ENCODE measurements around the gene EPS15. TPM values are rescaled to one million over a fixed set of nuclear protein-coding genes. Genes with fewer than 3 reads are reported as not detected.
"Not testable (repeated sequence)": the region's sequence is repeated elsewhere in the genome, so short reads cannot be mapped to it uniquely, and the experiment has no call there.

The EPS15 gene
- total and polyA plus RNA-seq, 4 donors: 79.9 to 179 (median 102) TPM

DNA sequence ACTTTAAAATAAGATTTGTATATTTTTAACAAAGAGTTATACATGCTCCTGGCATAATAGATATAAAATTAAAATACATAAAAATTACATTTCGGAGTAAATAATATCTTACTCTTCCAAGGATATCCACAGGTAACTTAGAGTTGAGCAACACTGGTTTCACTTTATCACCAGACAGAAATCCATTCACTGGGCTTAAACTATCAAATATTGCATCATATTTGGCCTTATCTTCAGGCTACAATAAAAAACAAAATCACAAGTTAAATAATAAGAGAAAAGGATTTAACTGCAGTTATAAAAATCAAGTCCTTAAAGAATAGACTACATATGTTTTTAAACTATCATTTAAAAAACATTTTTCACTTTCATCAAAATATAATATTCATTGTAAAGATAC, 55.5 kb downstream of the EPS15 start:
- H3K9me3 ChIP-seq (ENCODE audit: control insufficient read depth, insufficient read depth, low read length): no peaks in the 10 kb centered on the region
- no peak overlapping the region for H3K27ac ChIP-seq (ENCODE audit: low read depth, low read length)
- no peak overlapping the region for H3K4me3 ChIP-seq (ENCODE audit: low read depth, low read length)
- no CpG with 5 or more reads among the region's 1 CpG for WGBS (ENCODE audit: insufficient coverage)
- H3K4me1 ChIP-seq (ENCODE audit: control insufficient read depth, insufficient read depth, low read length): no peaks in the 10 kb centered on the region
- DNase-seq (ENCODE audit: low read depth in 4 of 6, low spot score in 6 of 6): no peak
- no peaks in the 10 kb centered on the region for H3K27me3 ChIP-seq (ENCODE audit: control insufficient read depth, insufficient read depth, low read length)
- no peaks in the 10 kb centered on the region for H3K36me3 ChIP-seq (ENCODE audit: control insufficient read depth, insufficient read depth, low read length)

DNA sequence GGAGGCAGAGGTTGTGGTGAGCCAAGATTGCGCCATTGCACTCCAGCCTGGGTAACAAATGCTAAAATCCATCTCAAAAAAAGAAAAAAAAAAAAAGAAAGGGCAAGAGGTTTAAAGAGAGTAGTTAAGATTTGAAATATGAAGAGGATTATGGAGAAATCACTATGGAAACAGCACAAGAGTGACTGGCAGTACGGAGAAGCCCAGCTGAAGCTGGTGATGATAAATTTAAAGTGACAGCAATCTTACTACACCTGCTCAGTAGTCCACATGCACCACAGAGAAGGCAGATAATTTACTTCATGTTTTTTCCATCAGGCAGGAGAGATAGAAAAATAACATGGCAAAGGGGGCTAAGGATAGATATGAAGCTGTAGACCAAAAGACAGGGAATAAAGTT, 56.8 kb downstream of the EPS15 start:
- not testable (repeated sequence) for H3K36me3 ChIP-seq (ENCODE audit: control insufficient read depth, insufficient read depth, low read length); H3K4me1 ChIP-seq (ENCODE audit: control insufficient read depth, insufficient read depth, low read length); H3K9me3 ChIP-seq (ENCODE audit: control insufficient read depth, insufficient read depth, low read length); H3K27me3 ChIP-seq (ENCODE audit: control insufficient read depth, insufficient read depth, low read length); H3K4me3 ChIP-seq (ENCODE audit: low read depth, low read length); H3K27ac ChIP-seq (ENCODE audit: low read depth, low read length)
- peak in 1 of 6 donors; percentile 3 for DNase-seq (ENCODE audit: low read depth in 4 of 6, low spot score in 6 of 6)
- no CpG with 5 or more reads among the region's 2 CpGs for WGBS (ENCODE audit: insufficient coverage)

DNA sequence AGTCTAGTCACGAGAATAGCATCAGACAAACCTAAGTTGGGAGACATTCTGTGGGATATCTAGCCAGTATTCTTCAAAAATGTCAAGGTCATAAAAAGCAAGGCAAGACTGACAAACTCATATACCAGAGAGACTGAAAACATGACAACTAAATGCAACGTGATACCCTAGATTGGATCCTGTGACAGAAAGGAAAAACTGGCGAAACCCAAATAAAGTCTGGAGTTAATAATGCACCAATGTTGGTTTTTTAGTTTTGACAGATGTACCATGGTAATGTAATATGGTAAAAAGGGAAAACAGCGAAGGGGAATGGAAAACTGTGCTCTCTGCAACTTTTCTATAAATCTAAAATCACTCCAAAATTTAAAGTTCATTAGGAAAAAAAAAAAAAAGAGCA, 64.5 kb downstream of the EPS15 start:
- no peaks in the 10 kb centered on the region for H3K36me3 ChIP-seq (ENCODE audit: control insufficient read depth, insufficient read depth, low read length)
- no peak for DNase-seq (ENCODE audit: low read depth in 4 of 6, low spot score in 6 of 6)
- no peak overlapping the region for H3K4me3 ChIP-seq (ENCODE audit: low read depth, low read length)
- H3K9me3 ChIP-seq (ENCODE audit: control insufficient read depth, insufficient read depth, low read length): no peaks in the 10 kb centered on the region
- WGBS (ENCODE audit: insufficient coverage): 80% methylated on average over 1 of the region's 4 CpGs
- H3K27ac ChIP-seq (ENCODE audit: low read depth, low read length): no peak overlapping the region
- H3K27me3 ChIP-seq (ENCODE audit: control insufficient read depth, insufficient read depth, low read length): no peaks in the 10 kb centered on the region
- no peaks in the 10 kb centered on the region for H3K4me1 ChIP-seq (ENCODE audit: control insufficient read depth, insufficient read depth, low read length)

DNA sequence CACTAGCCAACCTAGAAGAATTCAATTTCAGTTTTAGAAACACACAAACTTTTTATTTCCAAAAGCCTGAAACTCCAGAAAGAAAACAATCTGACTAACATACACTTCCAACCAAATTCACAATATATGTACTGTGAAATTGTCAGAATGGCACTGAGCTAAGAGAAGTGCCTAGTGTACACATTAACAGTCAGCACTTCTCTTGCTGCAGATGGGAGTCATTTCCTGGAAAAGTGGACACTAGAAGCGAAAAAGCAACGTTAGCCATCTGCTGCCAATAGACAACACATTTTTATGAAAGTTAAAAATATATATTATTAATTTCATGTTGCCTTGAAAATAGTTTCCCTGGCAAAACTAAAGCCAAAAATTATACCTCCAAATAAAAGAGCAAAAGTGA, 66.1 kb downstream of the EPS15 start:
- Histone ChIP-seq H3K36me3 (ENCODE audit: control insufficient read depth, insufficient read depth, low read length) (no peaks in the 10 kb centered on the region), H3K27ac (ENCODE audit: low read depth, low read length) (no peak overlapping the region), H3K4me1 (ENCODE audit: control insufficient read depth, insufficient read depth, low read length) (no peaks in the 10 kb centered on the region), H3K4me3 (ENCODE audit: low read depth, low read length) (no peak overlapping the region), H3K27me3 (ENCODE audit: control insufficient read depth, insufficient read depth, low read length) (no peaks in the 10 kb centered on the region), H3K9me3 (ENCODE audit: control insufficient read depth, insufficient read depth, low read length) (no peaks in the 10 kb centered on the region)
- WGBS (ENCODE audit: insufficient coverage): no CpG with 5 or more reads among the region's 2 CpGs
- peak in 2 of 6 donors; percentile 11 to 20 for DNase-seq (ENCODE audit: low read depth in 4 of 6, low spot score in 6 of 6)

DNA sequence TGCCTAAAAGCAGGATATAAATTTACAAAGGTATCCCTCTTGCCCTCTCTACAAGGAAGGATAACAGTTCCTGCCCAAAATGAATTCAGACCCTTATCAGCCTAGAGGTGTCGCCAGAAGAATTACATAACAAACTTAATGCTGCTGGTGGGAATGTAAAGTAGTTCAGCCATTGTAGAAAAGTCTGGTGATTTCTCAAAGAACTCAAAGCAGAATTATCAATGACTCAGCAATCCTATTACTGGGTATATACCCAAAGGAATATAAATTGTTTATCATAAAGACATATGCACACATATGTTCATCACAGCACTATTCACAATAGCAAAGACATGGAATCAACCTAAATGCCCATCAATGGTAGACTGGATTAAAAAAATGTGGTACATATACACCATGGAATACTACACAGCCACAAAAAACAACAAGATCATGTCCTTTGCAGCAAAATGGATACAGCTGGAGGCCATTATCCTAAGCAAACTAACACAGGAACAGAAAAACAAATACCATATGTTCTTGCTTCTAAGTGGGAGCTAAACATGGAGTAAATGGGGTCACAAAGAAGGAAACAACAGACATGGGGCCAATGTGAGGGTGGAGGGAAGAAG, 70.1 kb downstream of the EPS15 start:
- not testable (repeated sequence) for H3K4me1 ChIP-seq (ENCODE audit: control insufficient read depth, insufficient read depth, low read length); H3K36me3 ChIP-seq (ENCODE audit: control insufficient read depth, insufficient read depth, low read length); H3K27ac ChIP-seq (ENCODE audit: low read depth, low read length); H3K4me3 ChIP-seq (ENCODE audit: low read depth, low read length); H3K9me3 ChIP-seq (ENCODE audit: control insufficient read depth, insufficient read depth, low read length); DNase-seq (ENCODE audit: low read depth in 4 of 6, low spot score in 6 of 6); H3K27me3 ChIP-seq (ENCODE audit: control insufficient read depth, insufficient read depth, low read length)
- WGBS (ENCODE audit: insufficient coverage): no CpG with 5 or more reads among the region's 1 CpG

DNA sequence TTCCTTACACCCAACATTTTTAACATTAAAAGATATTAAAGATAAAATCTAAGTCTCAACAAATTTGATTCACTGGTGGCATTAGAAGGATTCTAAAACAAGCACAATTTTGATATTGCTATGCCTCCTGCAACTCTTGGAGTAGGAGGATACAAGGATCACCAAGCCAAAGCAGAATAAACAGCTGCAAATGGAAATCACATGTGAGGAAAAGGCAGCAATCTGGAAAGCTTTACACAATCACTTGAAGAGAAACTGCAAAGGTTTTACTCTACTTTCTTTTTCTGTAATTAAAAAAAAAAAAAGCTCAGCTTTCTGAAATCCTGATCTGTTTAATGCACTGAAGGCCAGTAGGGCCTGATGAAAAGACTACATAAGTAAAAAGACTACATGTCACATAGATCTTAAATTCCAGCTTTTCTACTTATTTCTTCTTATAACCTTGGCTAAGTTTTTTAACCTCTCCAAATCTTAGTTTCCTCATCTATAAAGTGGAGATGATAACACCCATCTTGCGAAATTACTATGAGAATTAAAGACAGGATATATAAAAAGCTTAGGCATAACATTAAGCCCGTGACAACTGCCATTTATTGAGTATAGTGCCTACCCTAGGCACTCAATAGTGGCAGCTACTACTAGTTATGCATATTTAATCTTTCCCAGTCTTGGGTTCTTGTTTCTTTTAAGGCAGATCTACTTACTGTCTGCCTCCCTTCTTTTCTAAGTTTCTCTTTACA, 73.5 kb downstream of the EPS15 start:
- WGBS (ENCODE audit: insufficient coverage): no CpG with 5 or more reads among the region's 2 CpGs
- H3K36me3 ChIP-seq (ENCODE audit: control insufficient read depth, insufficient read depth, low read length): no peaks in the 10 kb centered on the region
- DNase-seq (ENCODE audit: low read depth in 4 of 6, low spot score in 6 of 6): no peak
- no peaks in the 10 kb centered on the region for H3K9me3 ChIP-seq (ENCODE audit: control insufficient read depth, insufficient read depth, low read length)
- H3K27me3 ChIP-seq (ENCODE audit: control insufficient read depth, insufficient read depth, low read length): no peaks in the 10 kb centered on the region
- H3K4me1 ChIP-seq (ENCODE audit: control insufficient read depth, insufficient read depth, low read length): no peaks in the 10 kb centered on the region
- no peak overlapping the region for H3K27ac ChIP-seq (ENCODE audit: low read depth, low read length)
- H3K4me3 ChIP-seq (ENCODE audit: low read depth, low read length): no peak overlapping the region

DNA sequence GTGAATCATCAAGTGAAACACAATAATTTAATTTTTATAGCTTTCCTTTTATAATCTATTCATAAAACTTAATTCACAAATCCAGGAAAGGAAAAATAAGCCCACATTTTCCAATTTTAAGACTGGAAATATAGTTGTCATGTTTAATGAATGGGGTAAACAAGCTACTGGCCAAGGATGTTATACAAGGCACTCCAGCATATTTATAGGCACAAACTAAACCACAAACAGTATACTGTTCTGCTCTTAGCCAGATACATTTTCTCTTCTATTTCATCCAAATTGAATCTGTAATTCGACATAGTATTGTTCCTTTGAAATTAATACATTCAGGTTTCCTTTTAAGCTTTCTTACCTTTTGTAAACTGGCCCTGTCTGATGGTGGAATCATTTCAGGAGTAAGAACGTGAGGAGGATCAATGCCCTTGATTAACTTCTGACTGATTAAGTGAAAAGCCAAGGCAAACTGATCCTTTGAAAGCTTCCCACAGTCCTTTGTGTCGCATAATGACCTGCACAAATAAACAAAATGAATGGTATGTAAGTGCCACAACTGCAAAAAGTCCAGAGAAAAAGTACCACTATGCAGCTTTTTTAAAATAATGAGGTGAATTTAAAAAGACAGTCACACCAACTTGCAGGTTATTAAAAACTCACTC, 74.4 kb downstream of the EPS15 start:
- Histone ChIP-seq H3K27me3 (ENCODE audit: control insufficient read depth, insufficient read depth, low read length) (no peaks in the 10 kb centered on the region), H3K36me3 (ENCODE audit: control insufficient read depth, insufficient read depth, low read length) (no peaks in the 10 kb centered on the region)
- 50% methylated on average over 1 of the region's 3 CpGs for WGBS (ENCODE audit: insufficient coverage)

DNA sequence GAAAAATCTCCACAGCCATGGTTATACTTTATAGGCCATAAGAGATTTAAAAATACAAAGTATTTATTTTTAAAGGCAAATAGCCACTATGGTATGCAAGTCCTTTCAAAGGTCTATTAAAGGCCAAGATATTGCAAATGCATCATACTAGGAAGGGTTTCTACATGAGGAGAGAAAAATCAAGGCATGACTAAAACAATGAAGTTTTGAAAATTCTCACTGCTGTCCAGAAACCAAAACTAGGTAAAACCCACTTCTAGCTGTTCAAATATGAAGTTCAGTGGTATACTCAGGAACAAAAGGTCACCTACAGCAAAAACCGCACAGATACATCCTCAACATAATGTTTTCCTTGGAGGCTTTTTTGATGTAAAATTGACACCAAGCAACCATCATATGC, 75.0 kb downstream of the EPS15 start:
- H3K27ac ChIP-seq (ENCODE audit: low read depth, low read length): no peak overlapping the region
- no peaks in the 10 kb centered on the region for H3K27me3 ChIP-seq (ENCODE audit: control insufficient read depth, insufficient read depth, low read length)
- H3K4me1 ChIP-seq (ENCODE audit: control insufficient read depth, insufficient read depth, low read length): no peaks in the 10 kb centered on the region
- WGBS (ENCODE audit: insufficient coverage): no CpG with 5 or more reads among the region's 1 CpG
- no peaks in the 10 kb centered on the region for H3K36me3 ChIP-seq (ENCODE audit: control insufficient read depth, insufficient read depth, low read length)
- H3K4me3 ChIP-seq (ENCODE audit: low read depth, low read length): no peak overlapping the region
- DNase-seq (ENCODE audit: low read depth in 4 of 6, low spot score in 6 of 6): no peak
- no peaks in the 10 kb centered on the region for H3K9me3 ChIP-seq (ENCODE audit: control insufficient read depth, insufficient read depth, low read length)

More for the DNA sequence above, 74.4 kb downstream of the EPS15 start:
- DNase-seq (ENCODE audit: low read depth in 4 of 6, low spot score in 6 of 6): no peak
- Histone ChIP-seq H3K9me3 (ENCODE audit: control insufficient read depth, insufficient read depth, low read length) (no peaks in the 10 kb centered on the region), H3K4me1 (ENCODE audit: control insufficient read depth, insufficient read depth, low read length) (no peaks in the 10 kb centered on the region), H3K27ac (ENCODE audit: low read depth, low read length) (no peak overlapping the region), H3K4me3 (ENCODE audit: low read depth, low read length) (no peak overlapping the region)

DNA sequence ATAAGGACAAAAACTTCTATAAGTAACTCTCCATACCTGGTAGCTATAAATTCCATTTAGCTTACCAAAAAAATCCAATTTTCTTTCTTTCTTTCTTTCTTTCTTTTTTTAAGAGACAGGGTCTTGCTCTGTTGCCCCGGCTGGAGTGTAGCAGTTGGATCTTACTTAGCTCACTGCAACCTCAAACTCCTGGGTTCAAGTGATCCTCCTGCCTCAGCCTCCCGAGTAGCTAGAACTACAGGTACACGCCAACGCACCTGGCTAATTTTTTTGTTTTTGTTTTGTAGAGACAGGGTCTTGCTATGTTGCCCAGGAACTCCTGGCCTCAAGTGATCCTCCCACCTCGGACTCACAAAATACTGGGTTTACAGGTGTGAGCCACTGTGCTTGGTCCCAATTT, 75.5 kb downstream of the EPS15 start:
- Histone ChIP-seq H3K27me3 (ENCODE audit: control insufficient read depth, insufficient read depth, low read length) (no peaks in the 10 kb centered on the region), H3K36me3 (ENCODE audit: control insufficient read depth, insufficient read depth, low read length) (no peaks in the 10 kb centered on the region), H3K4me3 (ENCODE audit: low read depth, low read length) (no peak overlapping the region), H3K9me3 (ENCODE audit: control insufficient read depth, insufficient read depth, low read length) (no peaks in the 10 kb centered on the region), H3K4me1 (ENCODE audit: control insufficient read depth, insufficient read depth, low read length) (no peaks in the 10 kb centered on the region), H3K27ac (ENCODE audit: low read depth, low read length) (no peak overlapping the region)
- 100% methylated on average over 1 of the region's 5 CpGs for WGBS (ENCODE audit: insufficient coverage)
- DNase-seq (ENCODE audit: low read depth in 4 of 6, low spot score in 6 of 6): no peak

DNA sequence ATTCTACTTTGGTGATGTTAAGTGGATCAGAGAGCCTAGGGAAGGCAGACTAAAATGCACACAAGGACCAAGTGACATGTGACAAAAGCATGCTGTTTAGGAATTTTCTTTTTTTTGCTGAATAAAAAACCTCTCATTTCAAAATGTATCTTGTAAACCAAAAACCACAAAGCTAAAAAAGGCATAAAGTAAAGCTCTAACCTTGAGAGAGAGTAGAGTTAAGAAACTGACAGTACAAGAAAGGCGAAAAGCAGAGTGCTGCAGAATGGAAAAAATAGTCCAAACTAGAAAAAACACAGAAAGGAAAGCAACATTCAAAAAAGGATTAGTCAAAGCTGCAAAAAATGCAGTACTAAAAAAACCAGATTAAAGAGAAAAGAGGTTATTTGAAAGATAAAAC, 76.5 kb downstream of the EPS15 start:
- Histone ChIP-seq H3K27me3 (ENCODE audit: control insufficient read depth, insufficient read depth, low read length) (no peaks in the 10 kb centered on the region), H3K27ac (ENCODE audit: low read depth, low read length) (no peak overlapping the region), H3K4me3 (ENCODE audit: low read depth, low read length) (no peak overlapping the region), H3K36me3 (ENCODE audit: control insufficient read depth, insufficient read depth, low read length) (no peaks in the 10 kb centered on the region), H3K4me1 (ENCODE audit: control insufficient read depth, insufficient read depth, low read length) (no peaks in the 10 kb centered on the region), H3K9me3 (ENCODE audit: control insufficient read depth, insufficient read depth, low read length) (no peaks in the 10 kb centered on the region)
- WGBS (ENCODE audit: insufficient coverage): 80% methylated on average over 1 of the region's 1 CpG
- DNase-seq (ENCODE audit: low read depth in 4 of 6, low spot score in 6 of 6): no peak
